NCI-H1092 (cell line): ENCODE measurements around the gene TBX21.

Source experiments
- DNase-seq: peaks from one replicate; lab custom pipeline; 2025; lab: John Stamatoyannopoulos, UW

TBX21 gene

DNA sequence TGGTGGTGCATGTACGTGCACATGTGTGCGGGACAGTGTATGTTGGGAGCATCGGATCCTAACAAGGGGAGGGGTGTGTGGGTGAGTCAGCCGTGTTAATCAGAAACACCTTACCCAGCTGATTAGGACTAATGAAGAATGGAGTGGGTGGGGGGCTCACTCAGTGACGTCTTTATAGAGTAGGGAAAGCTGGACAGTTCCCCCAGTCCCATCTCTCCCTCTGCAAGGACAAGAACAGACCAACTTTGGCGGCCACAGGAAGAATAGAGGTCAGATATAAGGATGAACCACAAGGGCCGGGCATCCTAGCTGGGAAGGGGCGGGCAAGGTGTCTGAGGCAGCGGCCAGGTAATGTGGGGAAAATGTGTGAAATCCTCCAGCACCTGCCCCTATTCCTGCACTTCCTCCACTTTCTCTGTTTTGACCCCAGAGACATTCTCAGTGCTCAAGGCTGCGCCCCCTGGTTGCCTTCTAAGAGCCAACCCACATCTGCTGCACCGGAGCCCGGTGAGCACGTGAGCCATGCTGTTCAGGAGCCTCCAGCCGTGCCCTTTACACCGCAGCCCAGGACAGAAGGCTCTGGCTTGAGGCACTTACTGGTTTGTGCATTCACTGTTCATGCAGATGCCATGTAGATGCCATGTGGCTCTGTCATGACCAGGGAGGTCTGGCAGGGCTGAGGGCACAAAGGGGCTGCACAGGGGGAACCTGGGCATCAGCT is 18.9 kb upstream of the TBX21 start:
- no peak for DNase-seq

DNA sequence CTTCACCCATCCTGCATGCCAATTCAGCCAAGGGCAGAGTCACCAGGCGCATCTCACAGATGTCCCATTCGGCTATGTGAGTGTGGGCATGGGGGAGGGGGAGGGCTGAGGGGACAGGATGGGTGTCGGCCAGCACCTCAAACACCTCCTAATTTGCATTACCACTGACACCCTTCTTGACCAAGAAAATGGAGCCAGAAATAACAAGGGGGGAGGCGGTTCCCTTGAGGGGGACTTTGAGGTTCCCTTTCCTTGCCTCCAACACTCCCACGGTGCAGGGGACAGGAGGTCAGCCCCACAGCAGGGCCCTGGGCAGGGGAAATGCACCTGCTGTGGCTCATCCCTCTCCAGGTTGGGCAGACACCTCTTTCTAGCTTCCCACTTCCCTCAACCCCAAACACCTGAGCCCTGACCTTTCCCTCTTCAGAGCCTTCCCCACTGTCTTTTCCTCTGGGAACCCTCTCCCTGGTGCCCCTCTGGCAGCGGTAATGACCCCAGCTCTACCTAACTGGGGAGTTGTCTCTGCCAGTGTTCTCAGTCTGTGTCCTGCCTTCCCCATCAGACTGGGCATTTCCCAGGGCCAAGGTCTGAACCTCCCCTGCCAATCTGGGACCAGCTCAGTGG is 18.2 kb upstream of the TBX21 start:
- no peak for DNase-seq

DNA sequence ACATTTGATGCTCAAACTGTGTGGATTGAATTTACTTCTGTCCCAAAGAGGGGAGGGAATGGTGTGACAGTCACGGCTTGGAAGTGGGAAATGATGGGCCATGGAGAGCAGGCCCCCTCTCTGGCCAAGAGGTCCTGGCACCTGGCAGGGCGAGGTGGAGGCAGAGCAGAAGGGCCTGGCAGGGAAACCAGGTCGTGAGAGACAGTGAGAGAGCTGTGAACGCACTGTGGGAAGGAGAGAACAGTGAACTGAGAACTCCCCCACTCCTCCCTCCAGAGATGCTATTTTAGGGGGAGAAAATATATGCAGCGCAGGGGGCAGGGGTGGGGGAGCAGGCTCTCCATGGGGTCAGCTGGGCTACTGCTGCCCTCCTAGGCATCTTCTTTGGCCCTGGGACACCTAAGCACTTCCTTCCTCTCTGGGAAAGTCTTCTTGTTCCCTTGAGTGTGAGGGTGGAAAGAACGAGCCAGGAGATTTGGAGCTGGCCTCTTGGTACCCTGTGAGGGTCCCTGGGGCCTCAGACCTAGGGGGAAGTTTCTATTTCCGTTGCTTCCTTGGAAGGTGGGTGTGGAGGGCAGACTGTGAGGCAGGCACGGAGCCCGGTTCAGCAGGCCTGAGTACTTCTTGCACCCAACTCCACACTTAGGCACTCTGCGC is 17.2 kb upstream of the TBX21 start:
- DNase-seq: no peak

DNA sequence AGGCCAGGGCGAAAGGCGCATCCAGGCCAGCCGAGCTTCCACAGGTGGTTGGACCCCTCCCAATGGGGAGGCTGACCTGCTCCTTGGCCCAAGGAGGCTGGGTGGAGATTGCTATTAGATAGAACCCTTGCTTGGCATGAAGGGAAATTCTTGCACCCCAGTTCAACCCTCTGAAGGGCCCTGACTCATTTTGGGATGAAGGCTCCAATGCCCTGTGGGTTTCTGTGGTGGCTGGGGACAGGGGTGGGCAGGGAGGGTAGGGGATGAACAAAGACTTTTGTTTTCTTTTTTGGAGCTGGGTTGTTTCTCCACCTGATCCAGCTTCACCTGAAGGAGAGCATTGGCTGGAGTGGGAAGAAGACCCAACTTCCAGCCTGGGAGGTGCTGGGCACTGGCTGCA is 16.7 kb upstream of the TBX21 start:
- DNase-seq: no peak

DNA sequence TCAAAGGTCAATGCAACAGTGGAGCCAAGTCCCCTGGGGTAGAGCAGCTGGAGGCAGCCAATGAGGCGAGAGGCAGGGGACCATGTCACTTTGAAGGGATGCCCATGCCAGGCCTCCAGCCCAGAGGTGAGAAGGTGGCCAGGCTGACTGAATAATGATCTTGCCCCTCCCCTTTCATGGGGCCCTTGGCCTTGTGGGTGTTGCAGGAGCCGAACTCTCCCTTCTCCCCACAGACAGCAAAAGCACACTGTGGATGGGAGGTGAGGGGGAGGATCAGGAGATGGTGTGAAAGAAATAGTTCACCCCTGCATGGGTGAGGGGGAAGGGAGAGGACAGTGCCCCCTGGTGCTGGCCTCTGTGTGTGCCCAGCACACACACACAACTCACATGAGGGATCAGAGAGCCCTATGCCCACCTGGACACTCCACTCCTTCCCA is 15.8 kb upstream of the TBX21 start:
- no peak for DNase-seq

DNA sequence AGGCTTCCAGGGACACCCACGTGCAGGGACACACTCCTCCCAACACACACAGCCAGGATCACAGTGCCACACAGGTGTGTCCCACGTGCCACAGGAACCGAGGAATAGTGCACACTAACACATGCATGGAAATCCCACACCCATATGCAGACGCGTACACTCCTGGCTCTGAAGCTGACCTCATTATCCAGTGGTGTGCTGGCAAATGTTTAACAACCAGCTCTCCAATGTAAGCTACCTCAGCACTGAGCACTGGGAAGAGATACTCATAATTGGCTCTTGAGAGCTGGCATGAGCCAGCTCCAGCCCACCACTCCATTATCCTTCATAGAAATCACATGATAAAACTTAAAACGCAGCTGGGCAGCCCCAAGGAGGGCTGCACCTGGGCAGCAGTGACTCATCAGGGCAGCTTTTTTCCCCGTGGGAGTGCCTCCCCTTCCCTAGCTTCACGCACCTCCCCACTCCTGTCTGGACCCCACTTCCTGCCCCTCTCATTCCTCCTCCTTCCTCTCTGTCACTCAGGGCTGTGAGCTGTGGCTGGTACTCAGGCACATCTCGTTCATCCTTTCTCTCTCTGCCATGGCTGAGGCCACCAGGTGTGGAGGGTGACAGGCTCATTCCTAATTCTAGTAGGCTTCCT is 14.9 kb upstream of the TBX21 start:
- peak; percentile 11 for DNase-seq

DNA sequence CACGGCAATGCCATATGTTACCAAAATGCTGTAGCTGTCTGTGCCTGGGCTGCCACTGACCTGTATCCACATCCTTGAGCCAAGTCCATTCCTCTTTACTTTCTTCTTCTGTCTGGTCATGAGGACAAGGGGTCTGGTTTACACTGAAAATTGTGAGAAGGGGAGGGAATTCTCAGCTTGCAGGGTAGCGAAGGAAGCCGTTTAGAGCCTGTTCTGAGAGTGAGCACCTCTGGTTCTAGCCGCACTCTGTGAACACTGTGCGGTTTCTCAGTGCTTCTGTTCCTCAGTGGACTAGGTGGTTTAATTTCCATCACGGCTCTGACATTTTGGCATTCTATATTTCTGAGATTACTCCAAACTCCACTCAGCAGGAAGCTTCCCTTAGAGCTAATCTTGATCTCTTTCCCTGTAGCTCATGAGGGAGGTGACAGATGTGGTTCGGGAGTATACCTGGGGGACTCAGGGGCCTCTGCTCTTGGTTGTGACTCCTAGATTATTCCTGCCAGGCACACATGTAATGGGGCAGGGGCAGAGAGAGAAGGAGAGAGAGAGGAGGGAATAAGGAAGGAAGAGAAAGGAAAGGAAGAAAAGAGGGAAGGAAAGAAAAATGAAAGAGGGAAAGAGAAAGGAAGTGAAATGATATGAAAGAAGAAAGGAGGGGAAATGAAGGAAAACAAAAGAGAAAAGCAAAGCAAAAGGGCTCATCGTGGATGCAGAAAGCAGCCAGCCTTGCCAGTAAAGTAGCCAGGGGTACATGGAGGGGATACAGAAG is 14.2 kb upstream of the TBX21 start:
- no peak for DNase-seq

DNA sequence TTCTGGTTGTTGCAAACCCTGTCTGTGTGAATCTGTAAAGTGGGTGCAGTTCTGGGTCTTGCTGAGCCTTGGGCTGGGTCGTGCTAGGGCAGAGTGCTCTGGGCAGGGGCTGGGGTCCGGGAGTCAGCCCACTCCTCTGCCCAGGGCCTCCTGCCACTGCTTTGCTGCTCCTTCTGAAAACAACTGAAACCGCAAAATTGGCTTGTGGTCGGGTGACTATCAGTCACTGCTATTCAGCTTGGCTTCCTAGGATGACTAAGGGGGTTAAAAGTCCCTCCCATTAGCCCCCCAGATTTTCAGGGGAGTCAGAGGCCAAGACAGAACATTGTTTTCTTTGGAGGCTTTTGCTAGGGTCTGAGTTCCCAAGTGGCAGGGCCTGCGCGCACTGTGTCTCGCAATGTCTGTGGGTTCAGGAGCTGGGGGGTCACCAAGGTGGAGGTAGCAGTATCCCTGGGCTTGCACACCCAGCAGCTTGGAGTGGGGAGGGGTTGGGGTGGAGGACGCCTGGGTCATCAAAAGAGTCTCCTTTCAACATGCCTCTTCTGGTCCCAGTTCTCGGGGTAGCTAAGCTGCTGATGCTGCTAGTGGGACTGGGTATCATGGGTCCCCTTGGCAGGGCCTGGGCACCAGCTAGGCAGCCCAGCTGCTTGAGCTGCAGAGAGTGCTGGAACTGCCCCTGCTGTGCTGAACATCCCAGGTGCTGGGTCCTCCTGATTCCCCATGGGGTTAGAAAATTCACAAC is 13.5 kb upstream of the TBX21 start:
- DNase-seq: no peak

DNA sequence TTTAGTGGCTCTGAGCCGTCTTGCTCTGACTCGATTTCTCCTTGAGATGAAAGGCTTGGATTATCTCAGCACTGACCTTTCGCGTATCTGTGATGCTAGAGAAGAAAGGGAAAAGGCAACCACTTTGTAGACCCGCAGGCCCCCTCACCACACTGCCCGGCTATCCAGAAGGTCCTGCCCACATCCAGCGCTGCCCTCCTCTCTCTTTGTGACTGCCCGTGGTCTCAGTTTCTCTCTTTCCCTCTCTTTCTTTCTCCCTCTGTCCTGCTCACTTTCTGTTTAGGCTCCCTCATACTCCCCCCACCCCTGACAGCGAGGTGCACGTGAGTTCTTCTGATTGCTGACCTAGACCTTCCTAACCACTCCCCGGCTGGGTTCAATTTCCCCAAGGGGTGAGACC is 12.8 kb upstream of the TBX21 start:
- no peak for DNase-seq

DNA sequence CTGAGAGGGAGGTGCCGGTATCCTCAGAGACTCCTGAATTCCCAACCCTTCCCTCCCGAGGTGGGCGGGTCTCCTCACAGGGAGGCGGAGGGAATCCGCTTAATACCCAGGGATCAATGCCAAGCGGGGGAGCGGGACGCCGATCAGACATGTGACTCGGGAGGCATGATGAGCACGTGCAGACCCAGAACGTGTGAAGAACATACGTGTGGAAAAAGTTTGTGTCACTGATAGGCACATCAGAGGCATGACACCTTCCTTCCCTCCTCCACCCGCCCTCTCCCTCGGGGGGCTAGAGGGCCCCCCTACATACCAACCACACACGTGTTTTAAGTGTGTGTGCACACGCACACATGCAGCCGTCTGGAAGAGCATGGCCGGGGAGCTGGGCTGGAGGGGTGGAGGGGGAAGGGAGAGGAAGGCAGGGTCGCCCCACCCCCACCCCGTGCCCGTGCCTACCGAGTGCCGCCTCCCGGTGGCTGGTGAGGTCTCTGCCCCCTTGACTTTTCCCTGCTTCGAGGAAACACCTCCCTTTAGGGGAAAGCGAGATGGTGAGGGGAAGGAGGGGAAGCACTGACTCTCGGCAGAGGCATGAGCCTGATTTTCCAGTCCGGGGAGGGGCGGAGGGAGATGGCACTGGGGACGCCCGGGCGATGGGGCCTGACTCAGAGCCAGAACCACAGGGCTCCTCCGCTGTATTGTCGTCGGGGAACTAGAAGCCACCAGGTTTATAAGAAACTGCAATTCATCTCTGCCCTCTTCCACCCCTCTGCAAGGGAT is 12.1 kb upstream of the TBX21 start:
- no peak for DNase-seq

DNA sequence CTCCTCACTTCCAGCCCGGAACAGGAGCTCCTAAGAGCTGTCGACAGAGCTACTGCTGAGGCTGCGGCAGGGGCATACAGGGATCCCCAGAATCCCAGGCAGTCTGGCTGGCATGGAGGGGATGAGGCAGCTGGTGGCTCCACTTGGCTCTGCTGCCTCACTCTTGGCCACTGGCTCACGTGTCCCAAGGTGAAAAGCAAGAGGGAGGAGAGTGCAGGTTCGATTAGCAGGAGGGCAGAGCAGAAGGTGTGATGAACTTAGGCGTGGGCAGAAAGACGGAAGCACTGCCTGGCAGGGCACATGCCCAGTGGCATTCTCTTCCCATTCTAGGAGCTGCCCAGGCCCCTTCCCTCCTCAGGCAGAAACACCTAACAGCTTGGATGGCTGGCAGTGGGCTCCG is 11.3 kb upstream of the TBX21 start:
- DNase-seq: no peak

DNA sequence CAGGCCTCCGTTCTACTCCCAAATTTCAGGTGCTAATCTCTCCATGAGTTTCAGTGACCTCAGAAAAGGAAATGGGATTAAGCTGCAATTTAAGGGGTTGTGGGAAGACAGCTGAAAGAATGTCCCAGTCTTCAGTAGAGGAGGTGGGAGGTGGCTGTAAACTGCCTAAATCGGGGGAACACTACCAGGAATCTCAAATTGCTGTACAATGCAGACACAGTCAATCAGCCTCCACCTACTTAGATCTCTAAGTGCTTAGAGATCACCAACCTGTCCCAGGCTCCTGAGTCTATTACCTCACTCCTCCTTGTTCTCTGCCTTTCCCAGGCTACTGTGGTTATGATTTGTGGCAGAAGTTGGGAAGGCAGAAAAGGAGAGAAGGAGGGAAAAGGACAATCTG is 8.3 kb upstream of the TBX21 start:
- no peak for DNase-seq

DNA sequence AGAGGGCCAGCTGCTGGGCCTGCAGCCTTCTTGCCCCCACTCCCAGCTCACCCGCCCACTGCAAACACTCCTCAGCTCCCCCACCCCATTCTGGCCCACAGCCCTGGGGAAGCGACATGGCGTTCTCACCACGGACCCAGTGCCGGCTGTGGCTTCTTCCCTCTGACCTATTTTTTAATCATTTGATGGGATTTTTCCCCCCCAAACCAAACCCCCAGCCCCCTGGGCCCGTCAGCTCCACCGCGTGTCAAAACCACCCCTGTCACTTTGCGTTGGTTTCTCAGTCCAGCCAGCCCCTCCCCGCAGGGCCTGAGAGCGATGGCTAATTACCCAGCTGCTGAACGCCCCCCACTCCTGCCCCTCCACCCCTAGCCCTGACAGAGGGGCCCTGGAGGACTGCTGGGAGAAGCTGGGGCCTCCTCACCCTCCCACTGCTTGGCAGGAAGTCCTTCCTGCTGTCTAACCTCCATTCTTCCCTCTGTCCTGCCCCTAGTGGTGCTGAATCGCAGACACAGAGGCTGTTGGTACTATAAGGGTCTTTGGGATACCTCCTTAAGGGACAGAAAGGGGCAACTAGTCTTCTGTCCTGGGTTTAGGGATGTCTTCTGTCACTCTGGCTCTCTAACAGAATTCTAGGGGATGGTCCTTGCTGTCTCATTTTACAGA is 7.5 kb upstream of the TBX21 start:
- DNase-seq: no peak

DNA sequence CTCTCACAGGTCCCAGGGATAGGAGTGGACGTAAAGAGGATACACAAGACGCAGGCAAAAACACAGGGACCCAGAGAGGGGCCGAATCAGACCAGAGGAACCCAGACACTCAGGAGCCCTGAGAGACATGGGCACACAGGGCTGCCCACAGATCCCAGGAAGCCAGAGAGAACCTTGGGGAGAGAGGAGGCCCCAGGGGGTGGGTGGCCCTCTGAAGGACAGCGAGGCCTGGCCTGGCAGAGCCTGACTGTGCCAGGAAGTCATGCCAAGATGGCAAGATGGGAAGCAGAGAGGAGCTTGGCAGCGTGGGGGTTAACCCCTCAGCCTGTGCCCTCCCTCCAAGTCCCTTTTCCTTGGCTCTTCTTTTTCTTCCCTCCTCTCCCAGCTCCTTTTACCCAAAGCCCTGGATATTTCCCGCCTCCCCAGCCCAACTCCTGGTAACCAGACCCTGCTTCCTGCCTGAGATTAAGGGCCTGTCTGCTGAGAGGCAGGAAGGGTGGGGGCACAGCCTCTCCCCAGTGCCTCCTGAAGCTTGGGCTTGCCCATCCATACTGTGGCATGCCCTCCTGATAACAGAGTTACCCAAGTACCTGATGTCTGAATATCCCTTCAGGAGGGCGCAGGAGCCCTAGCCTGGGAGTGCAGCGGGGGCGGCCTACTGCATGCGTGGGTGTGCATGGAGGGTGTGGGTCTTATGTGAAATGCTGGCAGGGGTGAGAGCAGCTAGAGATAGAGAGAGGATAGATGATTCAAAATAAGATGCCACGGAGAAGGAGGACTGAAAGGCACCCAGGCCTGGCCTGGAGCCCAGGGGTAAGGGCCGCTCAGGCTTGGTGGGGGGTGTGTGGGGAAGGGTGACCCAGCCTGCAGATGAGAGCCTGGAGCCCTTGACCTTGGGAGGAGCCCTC is 6.0 kb upstream of the TBX21 start:
- DNase-seq: no peak

DNA sequence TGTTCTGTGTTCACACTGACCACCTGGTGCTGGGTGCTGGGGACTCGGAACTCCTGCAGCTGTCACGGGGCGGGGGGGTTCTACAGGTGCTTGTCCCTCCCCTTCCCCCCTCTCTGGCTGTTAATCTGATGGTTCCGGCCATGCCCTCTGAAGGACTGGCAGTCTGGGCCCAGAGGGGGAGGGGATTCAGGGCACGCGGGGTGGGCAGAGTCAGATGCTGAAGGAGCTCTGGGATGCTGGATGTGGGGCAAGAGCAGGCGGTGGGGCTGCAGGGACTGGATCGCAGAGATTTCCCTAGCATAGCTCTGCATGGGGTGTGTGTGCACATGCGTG is 5.4 kb upstream of the TBX21 start:
- DNase-seq: no peak

DNA sequence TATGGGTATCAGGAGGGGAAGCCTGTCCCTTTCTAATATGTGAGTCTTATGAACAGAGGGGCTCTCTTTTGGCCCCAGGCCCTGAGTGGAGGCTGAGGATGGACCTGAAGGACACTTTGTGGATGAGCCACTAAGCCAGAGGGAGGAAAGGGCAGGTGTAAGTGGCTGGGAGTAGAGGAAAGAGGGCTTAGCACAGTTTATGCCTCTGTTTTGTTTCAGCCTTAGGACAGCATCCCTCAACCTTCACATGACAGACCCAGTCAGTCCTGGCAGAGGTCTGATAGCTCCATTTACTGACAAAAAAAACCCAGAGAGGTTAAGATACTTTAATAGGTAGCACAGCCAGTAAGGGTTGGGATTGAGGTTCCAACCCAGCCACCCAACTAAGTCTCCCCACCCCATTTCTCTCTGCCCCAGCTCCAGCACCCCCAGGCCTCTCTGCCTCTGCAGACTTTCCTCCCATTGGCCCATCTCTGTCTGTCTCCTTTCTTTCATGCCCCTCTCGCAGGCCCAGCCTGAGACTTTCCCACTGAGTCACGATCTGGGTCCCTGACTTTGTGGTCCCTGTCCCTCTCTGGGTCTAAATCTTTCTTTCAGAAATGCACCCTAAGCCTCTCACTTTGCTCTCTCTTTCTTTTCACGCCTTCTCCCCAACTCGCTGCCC is 4.7 kb upstream of the TBX21 start:
- no peak for DNase-seq

DNA sequence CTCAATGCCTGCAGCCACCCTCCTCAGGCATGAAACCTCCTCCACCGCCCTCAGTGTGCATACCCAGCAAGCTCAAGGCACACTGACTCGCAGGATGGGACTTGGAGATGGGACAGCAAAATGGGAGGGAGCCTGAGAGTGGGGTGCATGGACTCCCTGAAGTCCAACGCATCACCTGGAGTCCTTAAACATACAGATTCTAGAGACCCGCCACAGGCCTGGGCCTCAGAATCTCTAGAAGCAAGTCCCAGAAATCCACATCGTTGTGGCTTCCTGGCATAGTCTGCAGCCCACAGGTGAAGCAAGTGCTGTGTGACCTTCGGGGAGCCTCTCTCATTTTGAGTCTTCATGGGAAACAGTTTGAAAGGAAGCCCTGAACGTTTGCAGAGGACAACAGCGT is 3.6 kb upstream of the TBX21 start:
- DNase-seq: no peak

DNA sequence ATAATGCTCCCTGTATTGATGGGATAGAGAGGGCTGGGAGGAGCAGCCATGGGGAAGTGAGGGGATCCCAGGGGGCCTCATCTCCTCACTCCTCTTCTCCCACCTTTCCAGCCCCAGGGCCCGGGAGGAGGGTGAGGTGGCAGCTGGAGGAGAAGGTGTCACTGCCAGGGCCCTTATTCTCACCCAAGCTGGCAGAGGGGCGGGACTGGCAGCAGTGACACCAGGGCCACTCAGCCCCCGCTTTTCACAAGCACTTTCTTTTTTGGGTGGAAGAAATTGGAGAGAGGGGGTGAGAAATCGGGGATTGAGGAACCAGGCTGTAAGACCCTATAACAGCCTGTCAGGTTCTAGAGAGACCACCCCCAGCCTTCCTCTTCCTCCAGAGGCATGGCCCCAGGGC is 2.4 kb upstream of the TBX21 start:
- no peak for DNase-seq

DNA sequence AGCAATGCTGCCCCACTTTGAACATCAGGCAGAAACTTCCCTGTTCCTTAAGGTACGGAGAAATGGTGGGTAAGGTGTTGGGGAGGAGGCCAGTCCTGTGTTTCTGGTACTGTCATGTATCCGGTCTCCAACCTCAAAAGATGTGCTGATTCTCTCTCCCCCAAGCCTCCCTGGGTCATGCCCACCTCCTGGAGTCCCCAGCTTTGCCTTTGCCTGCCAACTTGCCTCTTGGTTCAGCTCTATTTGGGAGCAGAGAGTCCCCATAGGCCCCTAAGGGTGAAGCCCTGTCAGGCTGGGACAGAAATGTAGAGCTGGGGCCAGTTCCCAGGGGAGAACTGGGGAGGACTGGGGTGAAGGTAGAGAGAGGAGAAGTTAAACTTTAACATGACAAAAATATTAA is 1.6 kb upstream of the TBX21 start:
- DNase-seq: no peak
